ENCODE results near the gene DCTPP1. TPM values are rescaled to one million over a fixed set of nuclear protein-coding genes. Genes with fewer than 3 reads are reported as not detected.
A peak's percentile ranks its signal among the peaks of the same experiment; 100 is the strongest.

The DCTPP1 gene
- total RNA-seq, 2 donors from 2014 or later, result 80.9 to 153 TPM

DNA sequence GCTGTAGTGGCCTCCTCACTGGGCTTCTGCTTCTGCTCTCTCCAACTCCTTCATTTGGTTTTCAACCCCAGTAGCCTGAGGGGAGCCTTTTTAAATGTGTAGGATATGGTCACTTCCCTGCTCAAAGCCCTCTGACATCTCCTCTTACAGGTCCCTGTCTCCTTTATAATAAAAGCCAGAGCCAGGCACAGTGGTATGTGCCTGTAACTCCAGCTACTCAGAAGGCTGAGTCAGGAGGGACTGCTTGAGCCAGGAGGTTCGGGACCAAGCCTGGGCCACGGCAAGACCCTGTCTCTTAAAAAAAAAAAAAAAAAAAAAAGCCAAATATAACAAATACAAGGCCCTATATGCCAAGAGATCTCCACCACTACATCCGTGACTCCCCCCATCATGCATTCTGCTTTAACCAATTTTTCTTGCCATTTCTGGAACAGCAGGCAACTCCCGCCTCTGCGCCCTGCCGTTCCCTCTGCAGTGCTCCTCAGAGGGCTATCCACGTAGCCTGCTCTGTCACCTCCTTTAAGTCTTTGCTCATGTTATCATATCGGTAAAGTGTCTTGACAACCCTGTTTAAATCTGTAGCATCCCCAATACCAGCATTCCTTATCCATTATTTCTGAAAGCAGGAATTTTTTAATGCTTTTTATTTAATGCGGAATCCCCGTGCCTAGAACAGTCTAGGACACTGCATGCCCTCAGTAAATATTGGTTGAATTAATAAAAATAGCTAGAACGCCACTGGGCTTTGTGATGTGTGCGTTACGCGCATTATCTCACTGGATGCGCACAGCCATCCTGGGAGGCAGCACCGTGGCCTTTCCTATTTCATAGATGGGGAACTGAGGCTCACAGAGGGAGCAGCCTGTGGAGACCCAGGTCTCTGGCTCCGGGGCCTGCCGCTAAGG lies 13.0 kb downstream of the DCTPP1 start:
- H3K9ac ChIP-seq (ENCODE audit: low read depth in 2 of 2, low read length in 2 of 2), result peak overlapping the region; percentile 51 to 84
- peak overlapping the region; percentile 52 for H3K4me3 ChIP-seq
- H3K36me3 ChIP-seq, result no peaks in the 10 kb centered on the region
- TF ChIP-seq, protein P1, sequence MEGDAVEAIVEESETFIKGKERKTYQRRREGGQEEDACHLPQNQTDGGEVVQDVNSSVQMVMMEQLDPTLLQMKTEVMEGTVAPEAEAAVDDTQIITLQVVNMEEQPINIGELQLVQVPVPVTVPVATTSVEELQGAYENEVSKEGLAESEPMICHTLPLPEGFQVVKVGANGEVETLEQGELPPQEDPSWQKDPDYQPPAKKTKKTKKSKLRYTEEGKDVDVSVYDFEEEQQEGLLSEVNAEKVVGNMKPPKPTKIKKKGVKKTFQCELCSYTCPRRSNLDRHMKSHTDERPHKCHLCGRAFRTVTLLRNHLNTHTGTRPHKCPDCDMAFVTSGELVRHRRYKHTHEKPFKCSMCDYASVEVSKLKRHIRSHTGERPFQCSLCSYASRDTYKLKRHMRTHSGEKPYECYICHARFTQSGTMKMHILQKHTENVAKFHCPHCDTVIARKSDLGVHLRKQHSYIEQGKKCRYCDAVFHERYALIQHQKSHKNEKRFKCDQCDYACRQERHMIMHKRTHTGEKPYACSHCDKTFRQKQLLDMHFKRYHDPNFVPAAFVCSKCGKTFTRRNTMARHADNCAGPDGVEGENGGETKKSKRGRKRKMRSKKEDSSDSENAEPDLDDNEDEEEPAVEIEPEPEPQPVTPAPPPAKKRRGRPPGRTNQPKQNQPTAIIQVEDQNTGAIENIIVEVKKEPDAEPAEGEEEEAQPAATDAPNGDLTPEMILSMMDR (IDR thresholded peaks at IDR 0.05), result no peak
- H3K4me1 ChIP-seq, result peaks cover 3% of the 10 kb centered on the region
- H3K27ac ChIP-seq, result peak overlapping the region; percentile 71
- no peak for DNase-seq
- no peaks in the 10 kb centered on the region for H3K9me3 ChIP-seq
- intact Hi-C loops (cut with DNase I), result loop anchor here (10.0 kb wide), 1 partner anchor 322 kb away; the partner anchor contains the start of genes TBX6 and YPEL3
- no peaks in the 10 kb centered on the region for H3K27me3 ChIP-seq

DNA sequence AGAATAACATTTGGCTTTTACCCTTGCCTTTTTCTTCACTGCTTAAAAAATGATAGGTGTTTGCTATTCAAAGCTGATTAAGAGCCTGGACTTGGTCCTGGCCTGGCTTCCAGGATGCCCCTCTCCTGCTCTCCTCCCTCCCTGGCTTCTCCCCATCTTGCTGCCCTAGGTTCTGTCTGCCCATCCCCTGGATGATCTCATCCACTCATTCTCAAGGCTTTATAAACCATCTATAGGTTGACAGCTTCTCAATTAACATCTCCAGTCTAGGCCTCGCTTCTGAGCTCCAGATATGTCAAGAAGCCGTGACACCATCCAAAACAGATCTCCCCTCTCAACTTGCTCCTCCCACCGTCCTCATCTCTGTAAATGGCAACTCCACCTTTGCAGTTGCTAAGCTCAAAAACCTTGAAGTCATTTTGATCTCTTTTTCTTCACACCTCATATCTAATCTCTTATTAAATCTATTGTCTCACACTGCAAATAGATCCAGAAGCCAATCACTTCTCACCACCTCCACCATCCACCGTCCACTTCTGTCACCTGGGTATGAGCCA lies 13.7 kb downstream of the DCTPP1 start:
- intact Hi-C loops (cut with DNase I), result loop anchor here (10.0 kb wide), 1 partner anchor 321 kb away; the partner anchor contains the start of genes TBX6 and YPEL3

DNA sequence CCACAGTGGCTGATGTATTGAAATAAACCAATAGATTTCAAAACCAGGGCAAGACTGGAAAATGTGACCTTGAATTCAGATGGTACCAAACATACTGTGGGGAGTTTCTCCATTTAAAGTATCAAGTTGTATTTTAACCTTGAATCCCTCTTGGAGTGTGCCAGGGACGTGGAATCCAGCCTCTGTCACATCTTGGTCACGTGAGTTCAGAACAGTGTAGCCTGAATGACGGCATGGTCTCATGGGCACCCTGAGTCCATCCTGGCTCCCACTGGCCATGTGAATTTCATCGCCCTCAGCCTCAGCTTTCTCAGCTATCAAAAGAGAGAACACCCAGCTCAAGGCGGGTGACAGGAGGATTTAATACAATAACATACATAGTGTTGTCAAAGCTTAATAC lies 15.7 kb downstream of the DCTPP1 start:
- intact Hi-C loops (cut with DNase I), result loop anchor here (10.0 kb wide), 1 partner anchor 319 kb away; the partner anchor contains the start of genes TBX6 and YPEL3
- Histone ChIP-seq H3K36me3 (no peaks in the 10 kb centered on the region), H3K4me3 (no peak overlapping the region), H3K27me3 (no peaks in the 10 kb centered on the region), H3K9me3 (no peaks in the 10 kb centered on the region), H3K9ac (ENCODE audit: low read depth in 2 of 2, low read length in 2 of 2) (no peak overlapping the region), H3K27ac (no peak overlapping the region), H3K4me1 (peaks cover 3% of the 10 kb centered on the region)
- no peak for DNase-seq
- TF ChIP-seq, protein P1 (IDR thresholded peaks at IDR 0.05), result no peak

More for the DNA sequence above, 13.7 kb downstream of the DCTPP1 start:
- peaks cover 3% of the 10 kb centered on the region for H3K4me1 ChIP-seq
- H3K9me3 ChIP-seq, result no peaks in the 10 kb centered on the region
- no peak overlapping the region for H3K27ac ChIP-seq
- no peaks in the 10 kb centered on the region for H3K36me3 ChIP-seq
- no peaks in the 10 kb centered on the region for H3K27me3 ChIP-seq
- DNase-seq, result no peak
- H3K4me3 ChIP-seq, result no peak overlapping the region
- TF ChIP-seq, protein P1 (IDR thresholded peaks at IDR 0.05), result no peak
- H3K9ac ChIP-seq (ENCODE audit: low read depth in 2 of 2, low read length in 2 of 2), result no peak overlapping the region

DNA sequence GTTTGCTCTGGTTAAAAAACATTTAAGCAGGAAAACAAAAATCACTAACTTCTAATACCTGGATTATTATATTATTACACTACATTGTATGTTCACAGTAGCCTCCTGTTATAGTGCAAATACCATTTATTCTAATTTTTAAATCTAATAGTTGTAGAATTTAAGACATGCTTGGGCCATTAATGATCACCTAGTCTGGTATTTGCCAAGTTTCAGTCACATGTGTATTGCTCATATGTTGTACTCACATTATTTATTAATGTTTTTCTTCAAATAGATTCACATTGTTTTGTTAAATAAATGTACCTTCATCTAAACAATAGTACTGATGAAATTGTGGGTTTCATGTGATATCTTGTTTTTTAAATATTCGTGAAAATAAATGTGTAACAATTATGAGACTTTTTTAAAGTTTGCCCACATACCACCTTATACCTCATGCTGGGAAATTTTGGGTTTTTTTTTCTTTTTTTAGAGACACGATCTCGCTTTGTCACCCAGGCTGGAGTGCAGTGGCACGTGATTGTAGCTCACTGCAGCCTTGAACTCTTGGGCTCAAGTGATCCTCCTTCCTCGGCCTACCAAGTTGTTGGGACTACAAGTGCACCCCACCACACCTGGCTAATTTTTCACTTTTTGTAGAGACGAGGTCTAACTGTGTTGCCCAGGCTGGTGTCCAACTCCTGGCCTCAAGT lies 16.6 kb downstream of the DCTPP1 start:
- no peaks in the 10 kb centered on the region for H3K27me3 ChIP-seq
- H3K9me3 ChIP-seq, result no peaks in the 10 kb centered on the region
- H3K27ac ChIP-seq, result no peak overlapping the region
- H3K9ac ChIP-seq (ENCODE audit: low read depth in 2 of 2, low read length in 2 of 2), result no peak overlapping the region
- DNase-seq, result no peak
- no peak overlapping the region for H3K4me3 ChIP-seq
- H3K36me3 ChIP-seq, result no peaks in the 10 kb centered on the region
- intact Hi-C loops (cut with DNase I), result loop anchor here (10.0 kb wide), 1 partner anchor 318 kb away; the partner anchor contains the start of genes TBX6 and YPEL3
- TF ChIP-seq, protein P1 (IDR thresholded peaks at IDR 0.05), result no peak
- peaks cover 3% of the 10 kb centered on the region for H3K4me1 ChIP-seq

Data from colonic mucosa (tissue), 4 donors.